ENCODE measurements around the gene SYNE1. TPM values are rescaled to one million over a fixed set of nuclear protein-coding genes. Genes with fewer than 3 reads are reported as not detected.
"Not testable (repeated sequence)": the region's sequence is repeated elsewhere in the genome, so short reads cannot be mapped to it uniquely, and the experiment has no call there.

The SYNE1 gene
- total and polyA plus RNA-seq, 8 donors = 79.1 to 201 (median 104) TPM

DNA sequence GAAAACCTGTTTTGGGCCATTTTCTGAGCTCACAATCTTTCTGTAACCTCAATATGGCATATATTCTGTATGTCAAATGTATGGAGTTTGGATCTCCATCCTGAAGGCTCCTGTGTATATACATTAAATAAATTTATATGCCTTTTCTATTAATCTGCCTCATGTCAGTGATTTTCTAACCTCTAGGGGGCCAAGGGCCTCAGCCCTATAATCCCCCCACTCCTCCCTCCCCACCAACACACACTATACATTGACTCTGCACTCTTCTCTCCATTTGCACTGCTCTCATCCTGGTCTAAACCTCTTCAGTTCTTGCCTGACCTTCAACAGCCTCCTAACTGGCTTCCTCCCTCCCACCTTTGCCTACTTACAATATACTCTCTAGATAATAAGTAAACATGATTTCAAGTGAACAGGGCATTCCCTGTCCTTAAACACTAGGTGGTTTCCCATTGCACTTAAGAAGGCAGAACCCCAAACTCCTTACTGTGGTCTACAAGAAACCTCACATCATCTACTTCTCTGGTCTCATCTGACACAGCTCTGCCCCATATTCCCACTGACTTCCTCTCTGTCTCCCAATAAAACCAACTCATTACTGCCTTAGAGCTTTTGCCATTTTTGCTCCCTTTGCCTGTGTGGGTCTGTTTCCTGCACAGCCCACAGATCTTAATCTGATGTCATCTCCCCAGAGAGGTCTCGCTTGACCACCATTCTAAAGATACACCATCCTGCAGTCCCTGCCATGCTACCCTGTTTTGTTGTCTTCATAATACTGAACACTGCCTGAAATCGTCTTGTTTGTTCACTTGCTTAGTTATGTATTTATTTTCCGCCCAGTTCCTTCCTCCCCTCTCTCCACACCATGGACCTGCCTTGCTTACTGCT, 213.7 kb downstream of the SYNE1 start:
- H3K36me3 ChIP-seq = peaks cover 0 to 31% of the 10 kb centered on the region in 2 donors
- DNase-seq = no peak
- intact Hi-C loops (cut with DNase I) = no loop called here
- H3K27me3 ChIP-seq = no peaks in the 10 kb centered on the region
- no peak overlapping the region for H3K27ac ChIP-seq
- ATAC-seq = peak; percentile 79
- no peaks in the 10 kb centered on the region for H3K4me1 ChIP-seq
- no peak overlapping the region for H3K4me3 ChIP-seq
- TF ChIP-seq, protein P1, sequence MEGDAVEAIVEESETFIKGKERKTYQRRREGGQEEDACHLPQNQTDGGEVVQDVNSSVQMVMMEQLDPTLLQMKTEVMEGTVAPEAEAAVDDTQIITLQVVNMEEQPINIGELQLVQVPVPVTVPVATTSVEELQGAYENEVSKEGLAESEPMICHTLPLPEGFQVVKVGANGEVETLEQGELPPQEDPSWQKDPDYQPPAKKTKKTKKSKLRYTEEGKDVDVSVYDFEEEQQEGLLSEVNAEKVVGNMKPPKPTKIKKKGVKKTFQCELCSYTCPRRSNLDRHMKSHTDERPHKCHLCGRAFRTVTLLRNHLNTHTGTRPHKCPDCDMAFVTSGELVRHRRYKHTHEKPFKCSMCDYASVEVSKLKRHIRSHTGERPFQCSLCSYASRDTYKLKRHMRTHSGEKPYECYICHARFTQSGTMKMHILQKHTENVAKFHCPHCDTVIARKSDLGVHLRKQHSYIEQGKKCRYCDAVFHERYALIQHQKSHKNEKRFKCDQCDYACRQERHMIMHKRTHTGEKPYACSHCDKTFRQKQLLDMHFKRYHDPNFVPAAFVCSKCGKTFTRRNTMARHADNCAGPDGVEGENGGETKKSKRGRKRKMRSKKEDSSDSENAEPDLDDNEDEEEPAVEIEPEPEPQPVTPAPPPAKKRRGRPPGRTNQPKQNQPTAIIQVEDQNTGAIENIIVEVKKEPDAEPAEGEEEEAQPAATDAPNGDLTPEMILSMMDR (IDR thresholded peaks at IDR 0.05) = no peak
- H3K9me3 ChIP-seq = peaks cover 0 to 4% of the 10 kb centered on the region in 2 donors

DNA sequence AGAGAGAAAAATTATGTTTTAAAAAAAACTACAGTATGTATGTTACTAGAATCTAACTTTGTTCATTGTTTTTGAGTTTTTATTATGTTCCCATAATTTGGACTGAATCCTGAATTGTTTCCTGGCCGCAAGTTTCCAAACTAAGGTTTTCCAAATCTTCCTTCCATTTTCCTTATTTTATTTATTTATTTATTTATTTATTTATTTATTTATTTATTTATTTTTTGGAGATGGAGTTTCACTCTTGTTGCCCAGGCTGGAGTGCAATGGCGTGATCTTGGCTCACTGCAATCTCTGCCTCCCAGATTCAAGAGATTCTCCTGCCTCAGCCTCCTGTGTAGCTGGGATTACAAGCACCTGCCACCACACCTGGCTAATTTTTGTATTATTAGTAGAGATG, 215.7 kb downstream of the SYNE1 start:
- H3K36me3 ChIP-seq = peaks cover 0 to 18% of the 10 kb centered on the region in 2 donors
- ATAC-seq; H3K27ac ChIP-seq; H3K27me3 ChIP-seq; H3K9me3 ChIP-seq; intact Hi-C loops (cut with DNase I); H3K4me1 ChIP-seq; H3K4me3 ChIP-seq; DNase-seq: not testable (repeated sequence)

DNA sequence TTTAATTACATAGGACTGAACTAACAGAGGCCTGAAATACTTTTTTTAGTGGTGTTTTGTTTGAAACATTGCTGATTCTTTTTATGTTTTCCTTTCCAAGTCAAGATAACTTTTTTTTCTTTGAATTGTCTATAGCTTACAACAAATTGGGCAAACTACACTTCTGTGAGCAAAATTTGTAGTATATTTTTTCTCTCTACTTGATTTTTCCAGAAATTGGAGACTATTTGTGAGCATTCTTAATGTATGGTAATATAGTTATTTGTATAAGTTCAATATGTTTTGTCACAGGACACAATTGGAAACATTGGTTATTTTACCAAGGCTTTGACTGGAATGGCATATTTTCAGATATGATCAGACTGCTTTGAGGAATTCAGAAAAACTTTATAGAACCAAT, 216.5 kb downstream of the SYNE1 start:
- H3K36me3 ChIP-seq = peaks cover 0 to 18% of the 10 kb centered on the region in 2 donors
- H3K4me3 ChIP-seq = no peak overlapping the region
- ATAC-seq = no peak
- peaks cover 0 to 4% of the 10 kb centered on the region in 2 donors for H3K9me3 ChIP-seq
- H3K4me1 ChIP-seq = no peaks in the 10 kb centered on the region
- no peak overlapping the region for H3K27ac ChIP-seq
- no peak for DNase-seq
- TF ChIP-seq, protein P1 (IDR thresholded peaks at IDR 0.05) = no peak
- no peaks in the 10 kb centered on the region for H3K27me3 ChIP-seq
- intact Hi-C loops (cut with DNase I) = no loop called here

DNA sequence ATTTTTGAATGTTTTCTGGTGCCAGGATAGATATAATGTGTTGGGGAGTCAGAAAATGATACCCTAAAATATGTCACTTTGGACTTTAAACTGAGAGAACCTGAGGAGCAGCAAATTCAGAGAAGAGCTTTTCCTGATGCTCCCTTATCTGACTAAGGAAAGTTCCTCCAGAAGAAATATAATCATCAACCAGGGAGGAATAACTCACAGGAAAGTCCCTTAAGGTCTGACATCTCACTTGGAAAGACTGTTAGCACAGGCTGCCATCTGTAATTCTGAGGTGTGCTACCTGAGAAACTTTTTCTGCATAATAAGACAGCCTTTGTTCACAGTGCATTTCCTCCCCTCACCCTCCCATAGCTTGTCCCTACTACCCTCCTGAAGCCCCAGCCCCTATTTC, 218.6 kb downstream of the SYNE1 start:
- Histone ChIP-seq H3K4me1 (no peaks in the 10 kb centered on the region), H3K27ac (no peak overlapping the region), H3K27me3 (no peaks in the 10 kb centered on the region), H3K36me3 (peaks cover 0 to 14% of the 10 kb centered on the region in 2 donors), H3K9me3 (peaks cover 0 to 4% of the 10 kb centered on the region in 2 donors), H3K4me3 (no peak overlapping the region)
- intact Hi-C loops (cut with DNase I) = no loop called here
- TF ChIP-seq, protein P1 (IDR thresholded peaks at IDR 0.05) = no peak
- DNase-seq = no peak
- ATAC-seq = no peak

DNA sequence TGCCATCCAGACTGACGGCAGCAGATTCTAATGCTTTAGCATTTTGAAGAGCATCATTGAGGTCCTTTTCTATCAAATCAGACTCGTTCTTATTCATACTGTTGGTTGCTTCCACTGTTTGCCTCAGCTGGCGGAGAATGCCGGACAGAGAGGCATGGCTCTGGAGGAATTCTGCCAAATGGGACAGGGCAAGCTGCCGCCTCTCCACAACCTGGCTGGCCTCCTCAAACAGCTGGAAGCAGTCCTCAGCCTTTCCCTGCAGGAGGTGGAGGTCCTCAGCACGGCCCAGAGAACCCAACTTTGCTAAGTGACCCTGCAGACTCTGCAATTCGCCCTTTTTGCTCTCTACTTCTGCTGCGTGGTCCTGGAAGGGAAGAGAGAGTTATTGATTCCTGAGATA, 220.5 kb downstream of the SYNE1 start:
- H3K27me3 ChIP-seq = no peaks in the 10 kb centered on the region
- DNase-seq (no peak), ATAC-seq (no peak)
- intact Hi-C loops (cut with DNase I) = no loop called here
- H3K27ac ChIP-seq = no peak overlapping the region
- TF ChIP-seq, protein P1 (IDR thresholded peaks at IDR 0.05) = no peak
- H3K4me1 ChIP-seq = no peaks in the 10 kb centered on the region
- peaks cover 0 to 4% of the 10 kb centered on the region in 2 donors for H3K9me3 ChIP-seq
- peaks cover 0 to 14% of the 10 kb centered on the region in 2 donors for H3K36me3 ChIP-seq
- no peak overlapping the region for H3K4me3 ChIP-seq

All from left lung (tissue), 10 donors.